Suprapubic skin (tissue), 4 donors: ENCODE results near the gene PLBD2. TPM values are rescaled to one million over a fixed set of nuclear protein-coding genes. Genes with fewer than 3 reads are reported as not detected.
A peak's percentile ranks its signal among the peaks of the same experiment; 100 is the strongest.

Experiments used
- DNase-seq, 2 donors: peaks; one replicate each; pipeline ENCODE4 v3.0.0-alpha.2; 2019; ENCODE audit warnings: low spot score in 2 of 2
- H3K27ac ChIP-seq: fragments of 200-600 bp; sonication (generic); one replicate; pipeline ENCODE4 v1.5.1; 2019
- H3K27me3 ChIP-seq: fragments of 200-600 bp; sonication (generic); one replicate; pipeline ENCODE4 v1.5.1; 2019
- H3K36me3 ChIP-seq: fragments of 200-600 bp; sonication (generic); one replicate; pipeline ENCODE4 v1.5.1; 2019
- H3K4me1 ChIP-seq: fragments of 200-600 bp; sonication (generic); one replicate; pipeline ENCODE4 v1.5.1; 2019
- H3K4me3 ChIP-seq: fragments of 200-600 bp; sonication (generic); one replicate; pipeline ENCODE4 v1.5.1; 2019; ENCODE audit warnings: mild to moderate bottlenecking
- H3K9me3 ChIP-seq: fragments of 200-600 bp; sonication (generic); one replicate; pipeline ENCODE4 v1.5.1; 2019
- EP300 ChIP-seq: sonication (generic); formaldehyde crosslinking; IDR thresholded peaks from one replicate; pipeline ENCODE4 v1.6.1; 2017; ENCODE audit warnings: antibody characterized with exemption
- POLR2A ChIP-seq, 2 donors: fragments of 450-650 bp; IDR thresholded peaks; one replicate each; pipeline ENCODE4 v1.6.1; 2017; ENCODE audit warnings: antibody characterized with exemption in 2 of 2, mild to moderate bottlenecking in 2 of 2, moderate library complexity in 2 of 2
- POLR2AphosphoS5 ChIP-seq, 3 donors: sonication (generic); formaldehyde crosslinking; IDR thresholded peaks; one replicate each; pipeline ENCODE4 v1.6.1; 2017; ENCODE audit warnings: antibody characterized with exemption in 3 of 3
- WGBS: methylation state at CpG from one replicate; pipeline ENCODE4 v1.1.5; 2018; 5-methylcytosine and 5-hydroxymethylcytosine counted together
- total RNA-seq, 4 donors: library from RNA; depleted of rRNA; stranded (reverse); fragments of >200 nt; gene quantifications; one replicate each; pipeline ENCODE4 v1.1.0, GENCODE V29; 2016
- TF ChIP-seq, protein P1 (sequence below), 2 donors: fragments of 200-600 bp in 1 of 2; fragments of 450-650 bp in 1 of 2; sonication (generic) in 1 of 2; IDR thresholded peaks; one replicate each; pipeline ENCODE4 v1.5.1; 2016 to 2019; ENCODE audit warnings: antibody characterized with exemption in 2 of 2, mild to moderate bottlenecking in 1 of 2, moderate library complexity in 1 of 2

PLBD2 gene, protein sequence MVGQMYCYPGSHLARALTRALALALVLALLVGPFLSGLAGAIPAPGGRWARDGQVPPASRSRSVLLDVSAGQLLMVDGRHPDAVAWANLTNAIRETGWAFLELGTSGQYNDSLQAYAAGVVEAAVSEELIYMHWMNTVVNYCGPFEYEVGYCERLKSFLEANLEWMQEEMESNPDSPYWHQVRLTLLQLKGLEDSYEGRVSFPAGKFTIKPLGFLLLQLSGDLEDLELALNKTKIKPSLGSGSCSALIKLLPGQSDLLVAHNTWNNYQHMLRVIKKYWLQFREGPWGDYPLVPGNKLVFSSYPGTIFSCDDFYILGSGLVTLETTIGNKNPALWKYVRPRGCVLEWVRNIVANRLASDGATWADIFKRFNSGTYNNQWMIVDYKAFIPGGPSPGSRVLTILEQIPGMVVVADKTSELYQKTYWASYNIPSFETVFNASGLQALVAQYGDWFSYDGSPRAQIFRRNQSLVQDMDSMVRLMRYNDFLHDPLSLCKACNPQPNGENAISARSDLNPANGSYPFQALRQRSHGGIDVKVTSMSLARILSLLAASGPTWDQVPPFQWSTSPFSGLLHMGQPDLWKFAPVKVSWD
- total RNA-seq, result 10 to 100 TPM; 22.2 to 29.2 (median 27.3) TPM

DNA sequence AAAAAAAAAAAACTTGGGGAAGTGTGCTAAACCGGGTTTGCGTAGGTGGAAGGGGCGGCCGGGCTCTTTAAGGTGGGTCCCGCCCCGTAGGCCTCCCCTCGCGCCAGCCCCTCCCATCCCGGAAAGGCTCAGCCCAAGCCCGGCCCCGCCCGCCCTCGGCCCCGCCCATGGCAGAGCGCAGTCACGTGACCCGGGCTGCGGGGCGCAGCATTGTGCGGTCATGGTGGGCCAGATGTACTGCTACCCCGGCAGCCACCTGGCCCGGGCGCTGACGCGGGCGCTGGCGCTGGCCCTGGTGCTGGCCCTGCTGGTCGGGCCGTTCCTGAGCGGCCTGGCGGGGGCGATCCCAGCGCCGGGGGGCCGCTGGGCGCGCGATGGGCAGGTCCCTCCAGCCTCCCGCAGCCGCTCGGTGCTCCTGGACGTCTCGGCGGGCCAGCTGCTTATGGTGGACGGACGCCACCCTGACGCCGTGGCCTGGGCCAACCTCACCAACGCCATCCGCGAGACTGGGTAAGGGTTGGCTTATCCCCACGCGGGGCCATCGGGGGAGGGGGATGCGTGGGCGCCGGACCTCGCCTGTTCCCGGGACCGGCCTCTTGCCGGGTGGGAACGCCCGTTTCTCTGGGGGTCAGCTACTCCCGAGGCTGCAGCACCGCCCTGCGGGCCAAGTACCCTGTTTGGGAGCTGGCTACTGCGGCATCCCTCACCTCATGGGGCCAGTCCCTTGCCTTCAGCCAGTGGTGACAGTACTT lies at the start of gene PLBD2:
Gene PLBD2, plus strand, starts transcription at position 207 of the 752 bp plus-strand sequence. Its CDS starts 14 bp downstream, at position 221.
- H3K9me3 ChIP-seq, result no peaks in the 10 kb centered on the region
- H3K4me1 ChIP-seq, result peaks cover 38% of the 10 kb centered on the region
- H3K36me3 ChIP-seq, result no peaks in the 10 kb centered on the region
- TF ChIP-seq POLR2A (IDR thresholded peaks at IDR 0.05) (peak in 1 of 2 donors; percentile 13), POLR2AphosphoS5 (IDR thresholded peaks at IDR 0.05) (no peak)
- no peaks in the 10 kb centered on the region for H3K27me3 ChIP-seq
- peak; percentile 95 to 97 for DNase-seq
- 2% methylated on average over 6 of the region's 67 CpGs for WGBS
- peak within 1 kb of the TSS; percentile 56 for H3K4me3 ChIP-seq
- peak within 1 kb of the TSS; percentile 70 for H3K27ac ChIP-seq

DNA sequence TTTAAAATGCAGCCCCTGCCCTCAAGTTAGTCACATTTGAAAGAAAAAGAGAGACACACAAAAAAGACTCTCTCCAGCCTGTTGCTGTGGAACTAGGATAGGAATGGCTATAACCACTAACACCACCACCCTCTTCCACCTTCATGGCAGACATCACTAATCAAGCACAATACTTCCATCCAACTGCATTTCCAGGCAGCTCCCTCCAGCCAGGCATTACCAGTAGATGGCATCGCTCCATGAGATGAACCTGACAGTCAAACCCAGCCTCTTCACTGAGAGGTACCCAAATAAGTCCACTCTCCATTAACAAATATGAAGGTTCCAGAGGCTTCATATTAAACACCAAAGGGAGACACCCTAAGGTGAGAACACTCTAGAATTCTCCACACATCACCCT lies 47.9 kb upstream of the PLBD2 start:
- H3K4me3 ChIP-seq, result no peak overlapping the region
- H3K9me3 ChIP-seq, result no peaks in the 10 kb centered on the region
- no peak for DNase-seq
- H3K4me1 ChIP-seq, result no peaks in the 10 kb centered on the region
- no peak for TF ChIP-seq POLR2AphosphoS5 (IDR thresholded peaks at IDR 0.05)
- TF ChIP-seq, protein P1, sequence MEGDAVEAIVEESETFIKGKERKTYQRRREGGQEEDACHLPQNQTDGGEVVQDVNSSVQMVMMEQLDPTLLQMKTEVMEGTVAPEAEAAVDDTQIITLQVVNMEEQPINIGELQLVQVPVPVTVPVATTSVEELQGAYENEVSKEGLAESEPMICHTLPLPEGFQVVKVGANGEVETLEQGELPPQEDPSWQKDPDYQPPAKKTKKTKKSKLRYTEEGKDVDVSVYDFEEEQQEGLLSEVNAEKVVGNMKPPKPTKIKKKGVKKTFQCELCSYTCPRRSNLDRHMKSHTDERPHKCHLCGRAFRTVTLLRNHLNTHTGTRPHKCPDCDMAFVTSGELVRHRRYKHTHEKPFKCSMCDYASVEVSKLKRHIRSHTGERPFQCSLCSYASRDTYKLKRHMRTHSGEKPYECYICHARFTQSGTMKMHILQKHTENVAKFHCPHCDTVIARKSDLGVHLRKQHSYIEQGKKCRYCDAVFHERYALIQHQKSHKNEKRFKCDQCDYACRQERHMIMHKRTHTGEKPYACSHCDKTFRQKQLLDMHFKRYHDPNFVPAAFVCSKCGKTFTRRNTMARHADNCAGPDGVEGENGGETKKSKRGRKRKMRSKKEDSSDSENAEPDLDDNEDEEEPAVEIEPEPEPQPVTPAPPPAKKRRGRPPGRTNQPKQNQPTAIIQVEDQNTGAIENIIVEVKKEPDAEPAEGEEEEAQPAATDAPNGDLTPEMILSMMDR (IDR thresholded peaks at IDR 0.05), result no peak
- TF ChIP-seq EP300, result no peak
- no peak for TF ChIP-seq POLR2A (IDR thresholded peaks at IDR 0.05)
- no peaks in the 10 kb centered on the region for H3K27me3 ChIP-seq
- peaks cover 90% of the 10 kb centered on the region for H3K36me3 ChIP-seq
- no peak overlapping the region for H3K27ac ChIP-seq
- 88% methylated on average over 1 of the region's 1 CpG for WGBS

DNA sequence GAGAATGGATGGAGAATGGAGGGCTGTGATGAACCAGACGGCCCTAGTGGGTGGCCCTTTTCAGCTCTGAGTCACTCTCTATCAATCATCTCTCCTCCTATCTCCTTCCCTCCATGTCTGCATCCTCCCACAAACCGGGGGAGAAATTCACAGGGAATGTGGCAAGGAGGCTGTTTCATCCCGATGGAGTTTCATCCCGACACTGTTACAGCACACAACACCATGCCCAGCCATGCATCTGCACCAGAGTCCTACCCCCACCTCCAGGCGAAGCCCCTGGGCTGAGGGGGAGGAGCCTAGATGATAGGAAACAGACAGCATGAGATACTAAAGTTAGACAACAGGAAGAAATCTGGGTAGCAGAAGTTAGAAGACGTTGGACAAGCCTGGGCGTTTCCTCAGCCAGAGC lies 44.3 kb upstream of the PLBD2 start:
- Histone ChIP-seq H3K4me1 (no peaks in the 10 kb centered on the region), H3K36me3 (peaks cover 90% of the 10 kb centered on the region), H3K9me3 (no peaks in the 10 kb centered on the region), H3K27me3 (no peaks in the 10 kb centered on the region), H3K27ac (no peak overlapping the region), H3K4me3 (no peak overlapping the region)
- TF ChIP-seq POLR2AphosphoS5 (IDR thresholded peaks at IDR 0.05) (no peak), EP300 (no peak)
- DNase-seq, result no peak
- WGBS, result 79% methylated on average over 7 of the region's 7 CpGs

DNA sequence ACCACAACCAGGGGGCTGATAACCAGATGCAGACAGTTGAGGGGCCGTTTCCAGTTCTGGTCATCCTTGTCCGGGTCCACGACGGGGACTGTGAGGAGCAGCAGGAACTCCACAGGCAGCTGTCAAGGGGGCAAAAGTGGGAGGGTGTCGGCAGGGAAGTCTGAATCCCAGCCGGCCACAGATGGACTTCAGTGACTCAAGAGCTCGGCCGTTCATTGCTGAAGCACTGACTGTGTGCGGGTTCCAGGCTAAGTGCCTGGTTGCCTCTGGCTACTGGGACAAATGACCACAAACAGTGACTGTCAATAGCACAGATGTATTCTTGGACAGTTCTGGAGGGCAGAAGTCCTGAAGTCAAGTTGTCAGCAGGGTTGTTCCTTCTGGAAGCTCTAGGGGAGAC lies 43.0 kb upstream of the PLBD2 start:
- H3K36me3 ChIP-seq, result peaks cover 90% of the 10 kb centered on the region
- 77% methylated on average over 9 of the region's 9 CpGs for WGBS
- H3K27ac ChIP-seq, result no peak overlapping the region
- no peaks in the 10 kb centered on the region for H3K27me3 ChIP-seq
- no peak overlapping the region for H3K4me3 ChIP-seq
- no peak for DNase-seq
- no peaks in the 10 kb centered on the region for H3K9me3 ChIP-seq
- H3K4me1 ChIP-seq, result no peaks in the 10 kb centered on the region
- TF ChIP-seq, protein P1 (IDR thresholded peaks at IDR 0.05), result no peak
- TF ChIP-seq POLR2AphosphoS5 (IDR thresholded peaks at IDR 0.05), result no peak
- TF ChIP-seq POLR2A (IDR thresholded peaks at IDR 0.05), result no peak
- no peak for TF ChIP-seq EP300

DNA sequence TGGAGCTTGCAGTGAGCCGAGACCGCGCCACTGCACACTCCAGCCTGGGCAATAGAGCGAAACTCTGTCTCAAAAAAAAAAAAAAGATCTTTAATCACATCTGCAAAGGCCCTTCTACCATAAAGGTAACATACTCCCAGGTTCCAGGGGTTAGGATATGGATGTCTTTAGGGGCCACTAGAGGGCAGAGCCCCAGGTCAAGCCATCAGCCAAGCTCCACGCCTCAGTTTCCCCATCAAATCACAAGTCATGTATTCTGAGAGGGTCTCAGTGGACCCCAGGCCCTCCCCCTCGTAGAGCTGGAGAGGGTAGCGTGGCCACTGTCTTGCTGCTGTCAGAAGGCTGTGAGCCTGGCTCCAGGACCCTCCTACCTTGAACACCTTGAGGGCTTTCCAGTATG lies 42.2 kb upstream of the PLBD2 start:
- Histone ChIP-seq H3K36me3 (peaks cover 90% of the 10 kb centered on the region), H3K4me3 (no peak overlapping the region), H3K4me1 (no peaks in the 10 kb centered on the region), H3K27ac (no peak overlapping the region), H3K9me3 (no peaks in the 10 kb centered on the region), H3K27me3 (no peaks in the 10 kb centered on the region)
- WGBS, result 97% methylated on average over 7 of the region's 7 CpGs
- DNase-seq, result no peak
- TF ChIP-seq, protein P1 (IDR thresholded peaks at IDR 0.05), result no peak
- TF ChIP-seq EP300 (no peak), POLR2AphosphoS5 (IDR thresholded peaks at IDR 0.05) (no peak), POLR2A (IDR thresholded peaks at IDR 0.05) (no peak)

DNA sequence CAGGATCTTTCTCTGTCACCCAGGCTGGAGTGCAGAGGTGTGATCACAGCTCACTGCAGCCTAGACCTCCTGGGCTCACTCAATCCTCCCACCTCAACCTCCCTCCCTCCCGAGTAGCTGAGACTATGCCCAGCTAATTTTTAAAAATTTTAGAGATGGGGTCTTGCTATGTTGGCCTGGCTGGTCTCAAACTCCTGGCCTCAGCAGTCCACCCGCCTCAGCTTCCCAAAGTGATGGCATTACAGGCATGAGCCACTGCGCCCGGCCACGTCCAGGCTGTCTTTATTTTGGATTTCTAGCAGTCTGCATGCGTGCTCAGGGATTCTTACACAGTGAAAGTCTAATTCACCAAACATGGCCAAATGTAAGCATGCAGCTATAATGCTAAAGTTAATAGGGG lies 41.3 kb upstream of the PLBD2 start:
- DNase-seq, result no peak
- no peak overlapping the region for H3K4me3 ChIP-seq
- H3K27ac ChIP-seq, result no peak overlapping the region
- no peaks in the 10 kb centered on the region for H3K4me1 ChIP-seq
- H3K36me3 ChIP-seq, result peaks cover 91% of the 10 kb centered on the region
- TF ChIP-seq EP300, result no peak
- TF ChIP-seq, protein P1 (IDR thresholded peaks at IDR 0.05), result no peak
- no peak for TF ChIP-seq POLR2AphosphoS5 (IDR thresholded peaks at IDR 0.05)
- TF ChIP-seq POLR2A (IDR thresholded peaks at IDR 0.05), result no peak
- WGBS, result 97% methylated on average over 6 of the region's 6 CpGs
- H3K27me3 ChIP-seq, result no peaks in the 10 kb centered on the region
- no peaks in the 10 kb centered on the region for H3K9me3 ChIP-seq
